Osteoblast (primary cell): ENCODE results near the gene CD274. TPM values are rescaled to one million over a fixed set of nuclear protein-coding genes. Genes with fewer than 3 reads are reported as not detected.
A peak's percentile ranks its signal among the peaks of the same experiment; 100 is the strongest.

Source experiments
- DNase-seq: peaks from one replicate; pipeline ENCODE4 v3.0.0; 2011; ENCODE audit warnings: low spot score, mixed read lengths; ENCODE audit not compliant: insufficient read length; ENCODE audit errors: missing footprints
- H2AFZ ChIP-seq: 2 replicates; pipeline ENCODE4 v1.6.0; 2011; ENCODE audit warnings: mild to moderate bottlenecking, low read length
- H3K27ac ChIP-seq: 2 replicates; pipeline ENCODE4 v1.5.1; 2011; ENCODE audit warnings: mild to moderate bottlenecking, low read depth, low read length, moderate library complexity
- H3K27me3 ChIP-seq: 2 replicates; pipeline ENCODE4 v1.6.0; 2012; ENCODE audit warnings: mild to moderate bottlenecking, control low read depth, inconsistent platforms, low read length, moderate library complexity; ENCODE audit not compliant: insufficient read depth
- H3K36me3 ChIP-seq: 2 replicates; pipeline ENCODE4 v1.5.1; 2011; ENCODE audit warnings: mild to moderate bottlenecking, low read length, control low read depth, moderate library complexity; ENCODE audit not compliant: insufficient read depth
- H3K4me1 ChIP-seq: 2 replicates; pipeline ENCODE4 v1.5.1; 2011; ENCODE audit warnings: mild to moderate bottlenecking, low read length, control low read depth, moderate library complexity; ENCODE audit not compliant: insufficient read depth
- H3K4me2 ChIP-seq: 2 replicates; pipeline ENCODE4 v1.6.0; 2011; ENCODE audit warnings: mild to moderate bottlenecking, low read length; ENCODE audit not compliant: insufficient read depth
- H3K4me3 ChIP-seq: fragments of 200-600 bp; sonication (generic); 3 replicates; pipeline ENCODE4 v1.5.1; 2012; ENCODE audit warnings: mild to moderate bottlenecking, low read length, inconsistent platforms; ENCODE audit not compliant: insufficient read depth
- H3K79me2 ChIP-seq: 2 replicates; pipeline ENCODE4 v1.6.0; 2012; ENCODE audit warnings: mild to moderate bottlenecking, low read length, control low read depth, inconsistent platforms; ENCODE audit not compliant: insufficient read depth
- H3K9me3 ChIP-seq: 2 replicates; pipeline ENCODE4 v1.5.1; 2011; ENCODE audit warnings: low read depth, low read length, control low read depth
- H4K20me1 ChIP-seq: 2 replicates; pipeline ENCODE4 v1.6.0; 2012; ENCODE audit warnings: mild to moderate bottlenecking, low read length, control low read depth; ENCODE audit not compliant: insufficient read depth
- total RNA-seq: library from RNA; depleted of rRNA; stranded (reverse); fragments of >200 nt; gene quantifications from 2 replicates; pipeline ENCODE4 v1.2.3, GENCODE V29; 2012
- TF ChIP-seq, protein P1 (sequence below): IDR thresholded peaks from 2 replicates; pipeline ENCODE4 v1.5.1; 2011; ENCODE audit warnings: mild to moderate bottlenecking, low read depth, low read length, moderate library complexity; ENCODE audit errors: extremely low read depth

CD274 gene
- total RNA-seq, 1 donor, result 0.72 TPM

GRCh38 chr9:5480919-5481318 is 30.6 kb downstream of the CD274 start:
- Histone ChIP-seq H3K9me3 (no peaks in the 10 kb centered on the region), H3K36me3 (no peaks in the 10 kb centered on the region), H2AFZ (no peak overlapping the region), H3K4me2 (no peak overlapping the region), H3K4me1 (no peaks in the 10 kb centered on the region), H3K4me3 (no peak overlapping the region), H3K27me3 (no peaks in the 10 kb centered on the region), H4K20me1 (no peaks in the 10 kb centered on the region), H3K79me2 (no peaks in the 10 kb centered on the region), H3K27ac (no peak overlapping the region)
- TF ChIP-seq, protein P1, sequence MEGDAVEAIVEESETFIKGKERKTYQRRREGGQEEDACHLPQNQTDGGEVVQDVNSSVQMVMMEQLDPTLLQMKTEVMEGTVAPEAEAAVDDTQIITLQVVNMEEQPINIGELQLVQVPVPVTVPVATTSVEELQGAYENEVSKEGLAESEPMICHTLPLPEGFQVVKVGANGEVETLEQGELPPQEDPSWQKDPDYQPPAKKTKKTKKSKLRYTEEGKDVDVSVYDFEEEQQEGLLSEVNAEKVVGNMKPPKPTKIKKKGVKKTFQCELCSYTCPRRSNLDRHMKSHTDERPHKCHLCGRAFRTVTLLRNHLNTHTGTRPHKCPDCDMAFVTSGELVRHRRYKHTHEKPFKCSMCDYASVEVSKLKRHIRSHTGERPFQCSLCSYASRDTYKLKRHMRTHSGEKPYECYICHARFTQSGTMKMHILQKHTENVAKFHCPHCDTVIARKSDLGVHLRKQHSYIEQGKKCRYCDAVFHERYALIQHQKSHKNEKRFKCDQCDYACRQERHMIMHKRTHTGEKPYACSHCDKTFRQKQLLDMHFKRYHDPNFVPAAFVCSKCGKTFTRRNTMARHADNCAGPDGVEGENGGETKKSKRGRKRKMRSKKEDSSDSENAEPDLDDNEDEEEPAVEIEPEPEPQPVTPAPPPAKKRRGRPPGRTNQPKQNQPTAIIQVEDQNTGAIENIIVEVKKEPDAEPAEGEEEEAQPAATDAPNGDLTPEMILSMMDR, result no peak
- no peak for DNase-seq

DNA sequence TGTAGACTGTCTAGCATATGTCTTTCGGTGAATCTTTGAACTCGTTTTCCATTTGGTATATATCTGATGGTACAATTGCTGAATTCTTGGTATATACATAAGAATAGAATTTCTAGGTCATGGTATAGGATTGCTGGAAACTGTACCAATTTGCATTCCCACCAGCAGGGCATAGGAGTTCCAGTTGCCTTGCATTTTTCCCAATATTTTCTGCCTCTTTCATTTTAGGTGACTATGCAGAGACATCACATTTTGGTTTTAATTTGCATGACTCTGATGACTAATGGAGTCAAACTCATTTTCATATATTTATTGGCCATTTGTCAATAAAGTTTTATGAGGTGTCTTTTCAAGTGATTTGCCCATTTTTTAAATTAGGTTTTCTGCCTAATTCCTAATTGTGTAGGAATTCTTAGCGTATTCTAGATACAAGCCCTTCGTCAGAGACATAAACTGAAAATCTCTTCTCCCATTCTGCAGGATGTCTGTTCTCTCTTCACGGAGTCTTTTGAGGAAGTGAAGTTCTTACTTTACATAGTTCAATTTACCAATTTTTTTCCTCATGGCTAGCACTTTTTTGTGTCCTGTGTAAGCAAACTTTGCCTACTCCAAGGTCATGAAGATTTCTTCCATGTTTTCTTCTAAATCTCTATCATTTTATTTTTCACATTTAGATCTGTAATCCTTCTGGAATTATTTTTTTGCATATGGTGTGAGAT is 31.1 kb downstream of the CD274 start:
- H3K36me3 ChIP-seq, result no peaks in the 10 kb centered on the region
- no peak overlapping the region for H3K4me2 ChIP-seq
- no peaks in the 10 kb centered on the region for H3K4me1 ChIP-seq
- H4K20me1 ChIP-seq, result no peaks in the 10 kb centered on the region
- no peak overlapping the region for H3K27ac ChIP-seq
- no peak for DNase-seq
- H3K9me3 ChIP-seq, result no peaks in the 10 kb centered on the region
- TF ChIP-seq, protein P1, result peak; percentile 28
- H3K79me2 ChIP-seq, result no peaks in the 10 kb centered on the region
- no peak overlapping the region for H2AFZ ChIP-seq
- H3K27me3 ChIP-seq, result no peaks in the 10 kb centered on the region
- H3K4me3 ChIP-seq, result no peak overlapping the region

- Histone ChIP-seq H3K79me2 (no peaks in the 10 kb centered on the region), H3K4me3 (no peak overlapping the region), H3K4me1 (no peaks in the 10 kb centered on the region), H3K4me2 (no peak overlapping the region), H3K27ac (no peak overlapping the region), H3K36me3 (no peaks in the 10 kb centered on the region), H2AFZ (no peak overlapping the region), H4K20me1 (no peaks in the 10 kb centered on the region), H3K9me3 (no peaks in the 10 kb centered on the region), H3K27me3 (no peaks in the 10 kb centered on the region)
- no peak for DNase-seq
- TF ChIP-seq, protein P1, result no peak
These were observed 31.9 kb downstream of the CD274 start for GRCh38 chr9:5482194-5482593.

GRCh38 chr9:5483306-5483705 is 33.0 kb downstream of the CD274 start:
- H3K79me2 ChIP-seq, result no peaks in the 10 kb centered on the region
- no peaks in the 10 kb centered on the region for H3K36me3 ChIP-seq
- TF ChIP-seq, protein P1, result no peak
- no peak overlapping the region for H3K27ac ChIP-seq
- H3K4me1 ChIP-seq, result no peaks in the 10 kb centered on the region
- H3K9me3 ChIP-seq, result no peaks in the 10 kb centered on the region
- H3K4me2 ChIP-seq, result no peak overlapping the region
- no peak overlapping the region for H3K4me3 ChIP-seq
- no peak for DNase-seq
- H2AFZ ChIP-seq, result no peak overlapping the region
- no peaks in the 10 kb centered on the region for H4K20me1 ChIP-seq
- no peaks in the 10 kb centered on the region for H3K27me3 ChIP-seq
